Measurements from ENCODE around the gene SORCS2. TPM values are rescaled to one million over a fixed set of nuclear protein-coding genes. Genes with fewer than 3 reads are reported as not detected.

SORCS2 gene
- total RNA-seq, 2 donors from 2014 or later = 0.68 to 0.92 TPM

- DNase-seq (ENCODE audit: low spot score) (no peak), ATAC-seq (ENCODE audit: insufficient number of reproducible peaks, low FRiP score, low read depth) (no peak)
- H3K4me1 ChIP-seq (ENCODE audit: control insufficient read depth in 1 of 2, low read depth in 2 of 2) = peaks cover 22 to 40% of the 10 kb centered on the region in 2 donors
- H3K36me3 ChIP-seq = no peaks in the 10 kb centered on the region
- no peak overlapping the region for H3K4me3 ChIP-seq
- TF ChIP-seq CTCF (IDR thresholded peaks at IDR 0.05) = no peak
- H3K9me3 ChIP-seq = no peaks in the 10 kb centered on the region
- no peaks in the 10 kb centered on the region for H3K27me3 ChIP-seq (replicated peaks; ENCODE audit: insufficient read depth)
- no peak overlapping the region for H3K27ac ChIP-seq
Measured at GRCh38 chr4:7786040-7786439, 593.7 kb downstream of the SORCS2 start.

GRCh38 chr4:7786517-7786916 is 594.2 kb downstream of the SORCS2 start:
- ATAC-seq (ENCODE audit: insufficient number of reproducible peaks, low FRiP score, low read depth) (no peak), DNase-seq (ENCODE audit: low spot score) (no peak)
- peaks cover 18 to 35% of the 10 kb centered on the region in 2 donors for H3K4me1 ChIP-seq (ENCODE audit: control insufficient read depth in 1 of 2, low read depth in 2 of 2)
- no peak overlapping the region for H3K4me3 ChIP-seq
- no peaks in the 10 kb centered on the region for H3K9me3 ChIP-seq
- no peak overlapping the region for H3K27ac ChIP-seq
- H3K27me3 ChIP-seq (replicated peaks; ENCODE audit: insufficient read depth) = no peaks in the 10 kb centered on the region
- TF ChIP-seq CTCF (IDR thresholded peaks at IDR 0.05) = no peak
- no peaks in the 10 kb centered on the region for H3K36me3 ChIP-seq

GRCh38 chr4:7787067-7787466 is 594.7 kb downstream of the SORCS2 start:
- no peak overlapping the region for H3K4me3 ChIP-seq
- no peaks in the 10 kb centered on the region for H3K36me3 ChIP-seq
- DNase-seq (ENCODE audit: low spot score) = no peak
- TF ChIP-seq CTCF (IDR thresholded peaks at IDR 0.05) = no peak
- H3K27ac ChIP-seq = no peak overlapping the region
- H3K9me3 ChIP-seq = no peaks in the 10 kb centered on the region
- H3K27me3 ChIP-seq (replicated peaks; ENCODE audit: insufficient read depth) = no peaks in the 10 kb centered on the region
- peaks cover 12 to 30% of the 10 kb centered on the region in 2 donors for H3K4me1 ChIP-seq (ENCODE audit: control insufficient read depth in 1 of 2, low read depth in 2 of 2)
- ATAC-seq (ENCODE audit: insufficient number of reproducible peaks, low FRiP score, low read depth) = no peak

- DNase-seq (ENCODE audit: low spot score) (no peak), ATAC-seq (ENCODE audit: insufficient number of reproducible peaks, low FRiP score, low read depth) (no peak)
- H3K36me3 ChIP-seq = no peaks in the 10 kb centered on the region
- no peaks in the 10 kb centered on the region for H3K27me3 ChIP-seq (replicated peaks; ENCODE audit: insufficient read depth)
- no peak overlapping the region for H3K4me3 ChIP-seq
- H3K4me1 ChIP-seq (ENCODE audit: control insufficient read depth in 1 of 2, low read depth in 2 of 2) = peaks cover 7 to 29% of the 10 kb centered on the region in 2 donors
- H3K27ac ChIP-seq = no peak overlapping the region
- H3K9me3 ChIP-seq = no peaks in the 10 kb centered on the region
- no peak for TF ChIP-seq CTCF (IDR thresholded peaks at IDR 0.05)
Measured at GRCh38 chr4:7787681-7788141, 595.4 kb downstream of the SORCS2 start.

GRCh38 chr4:7788193-7788592 is 595.9 kb downstream of the SORCS2 start:
- DNase-seq (ENCODE audit: low spot score) = no peak
- ATAC-seq (ENCODE audit: insufficient number of reproducible peaks, low FRiP score, low read depth) = no peak
- Histone ChIP-seq H3K4me1 (ENCODE audit: control insufficient read depth in 1 of 2, low read depth in 2 of 2) (peaks cover 10 to 29% of the 10 kb centered on the region in 2 donors), H3K4me3 (no peak overlapping the region), H3K36me3 (no peaks in the 10 kb centered on the region), H3K27me3 (replicated peaks; ENCODE audit: insufficient read depth) (no peaks in the 10 kb centered on the region), H3K27ac (no peak overlapping the region), H3K9me3 (no peaks in the 10 kb centered on the region)
- no peak for TF ChIP-seq CTCF (IDR thresholded peaks at IDR 0.05)
